Measurements from ENCODE around the gene ORC6.

Gene ORC6

DNA sequence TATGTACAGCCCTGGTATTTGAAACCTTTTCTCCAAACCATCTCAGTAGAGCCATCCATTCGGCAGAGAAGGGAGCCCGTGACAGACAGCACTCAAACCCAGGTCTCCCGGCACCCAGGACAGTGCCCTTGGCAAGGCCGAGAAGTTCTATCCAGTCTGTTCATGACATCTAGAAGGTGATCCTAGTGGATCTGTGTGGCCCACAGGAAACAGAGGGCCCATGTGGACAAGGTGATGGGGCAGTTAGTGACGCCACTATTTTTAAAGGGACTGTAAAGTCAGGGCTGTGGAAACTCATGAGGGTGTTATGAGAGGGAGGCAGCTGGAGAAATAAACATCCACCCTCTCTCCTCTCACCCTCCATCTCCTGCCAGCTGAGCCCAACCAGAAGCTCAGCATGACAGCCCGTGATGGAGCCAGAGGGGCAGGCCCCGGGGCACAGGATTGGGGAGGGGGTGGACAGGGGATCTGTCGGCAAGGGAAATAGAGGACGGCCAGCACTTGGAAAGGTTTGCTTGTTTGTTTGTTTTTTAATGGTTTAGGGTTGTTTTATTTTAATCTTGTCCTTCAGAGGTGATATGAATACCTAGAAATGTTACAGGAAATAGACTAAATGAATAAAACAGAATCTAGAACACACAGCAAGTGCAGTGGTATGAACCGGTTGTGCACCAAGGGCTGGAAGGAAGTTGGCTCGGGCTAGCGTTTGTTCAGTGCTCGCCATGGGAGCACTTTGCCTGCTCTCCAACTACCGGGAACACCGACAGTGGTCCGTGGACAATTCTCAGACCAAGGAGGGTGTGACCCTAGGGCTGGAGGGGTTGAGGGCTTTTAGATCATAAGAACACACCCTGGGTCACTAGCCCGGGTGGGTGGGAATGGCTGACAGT lies 41.6 kb downstream of the ORC6 start:
- H3K4me3 ChIP-seq (ENCODE audit: low read depth, low read length), result no peak overlapping the region

DNA sequence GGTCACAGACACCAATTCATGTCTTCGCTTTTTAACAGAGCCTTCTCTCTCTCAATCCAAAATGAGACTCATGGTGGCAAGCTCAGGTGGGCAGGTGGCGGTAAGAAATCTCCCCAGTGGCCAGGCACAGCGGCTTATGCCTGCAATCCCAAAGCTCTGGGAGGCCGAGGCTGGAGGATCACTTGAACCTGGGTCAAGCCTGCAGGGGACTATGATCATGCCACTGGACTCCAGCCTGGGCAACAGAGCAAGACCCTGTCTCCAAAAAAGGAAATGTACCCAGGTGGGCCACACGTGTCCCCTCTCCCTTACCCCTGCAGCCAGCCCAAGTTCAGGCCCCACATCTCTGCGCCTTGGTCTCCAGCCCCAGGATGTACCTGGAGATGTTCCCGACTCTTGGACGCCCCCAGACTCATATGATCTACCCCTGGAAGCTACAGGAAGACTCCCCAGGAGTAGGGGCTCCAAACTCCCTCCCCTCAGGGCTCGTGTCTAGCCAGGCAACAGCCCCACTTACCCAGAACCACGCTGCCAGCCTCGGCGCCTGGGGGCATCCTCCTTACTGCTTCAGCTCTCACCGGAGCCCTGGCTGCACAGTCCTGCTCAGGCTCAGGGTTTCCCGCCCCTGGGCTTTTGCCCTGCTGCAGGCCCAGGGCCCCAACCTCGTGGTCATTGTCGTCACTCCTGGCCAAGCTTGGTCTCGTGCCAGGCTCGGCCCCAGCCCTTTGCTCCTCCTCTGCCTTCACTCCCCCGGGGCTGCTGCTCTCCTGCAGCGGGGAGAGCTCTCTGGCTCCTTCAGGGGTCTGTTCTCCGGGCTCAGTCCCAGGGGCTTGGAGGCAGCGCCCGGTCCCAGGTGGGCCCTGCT lies 42.5 kb downstream of the ORC6 start:
- H3K4me3 ChIP-seq (ENCODE audit: low read depth, low read length), result no peak overlapping the region

DNA sequence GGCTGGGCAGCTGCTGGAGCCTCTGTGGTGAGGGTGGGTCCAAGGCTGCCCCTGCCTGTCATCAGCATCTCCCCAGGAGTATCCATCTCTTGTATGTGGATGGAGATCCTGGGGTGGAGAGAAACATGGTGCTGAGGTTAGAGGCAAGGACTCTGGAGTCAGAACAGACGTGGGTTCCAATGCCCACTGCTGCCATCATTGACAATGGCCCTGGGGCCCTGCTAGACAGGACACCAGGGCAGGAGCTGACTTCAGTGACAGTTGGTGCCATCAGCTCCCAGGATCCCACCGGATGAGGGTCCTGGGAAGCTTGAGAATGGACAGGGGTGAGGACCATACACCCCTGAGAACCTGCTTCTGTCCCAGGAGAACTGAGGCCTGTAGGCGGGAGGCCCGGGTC lies 43.1 kb downstream of the ORC6 start:
- H3K4me3 ChIP-seq (ENCODE audit: low read depth, low read length), result no peak overlapping the region

GRCh38 chr16:46733319-46733830 lies 43.9 kb downstream of the ORC6 start:
- no peak overlapping the region for H3K4me3 ChIP-seq (ENCODE audit: low read depth, low read length)

DNA sequence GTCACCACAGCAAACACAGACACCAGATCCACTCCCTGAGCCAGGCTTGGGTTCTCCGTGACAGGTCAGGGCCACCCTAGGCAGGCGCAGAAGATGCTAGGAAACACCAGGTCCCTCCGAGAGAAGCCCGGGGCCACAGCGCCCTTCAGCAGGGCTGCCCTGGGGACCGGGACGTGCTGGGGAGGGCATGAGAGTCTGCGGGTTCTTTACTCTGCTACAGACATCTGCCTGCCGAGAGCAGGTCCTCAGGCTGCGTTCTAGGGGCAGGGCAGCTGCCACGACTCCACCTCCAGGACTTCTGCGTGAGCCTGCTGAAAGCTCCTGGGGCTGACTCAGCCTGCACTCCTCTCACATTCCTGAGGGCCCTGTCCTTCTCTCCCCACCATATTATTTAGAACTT lies 47.2 kb downstream of the ORC6 start:
- H3K4me3 ChIP-seq (ENCODE audit: low read depth, low read length), result no peak overlapping the region

- no peak overlapping the region for H3K4me3 ChIP-seq (ENCODE audit: low read depth, low read length)
Observed at GRCh38 chr16:46737621-46738214, 48.3 kb downstream of the ORC6 start.

DNA sequence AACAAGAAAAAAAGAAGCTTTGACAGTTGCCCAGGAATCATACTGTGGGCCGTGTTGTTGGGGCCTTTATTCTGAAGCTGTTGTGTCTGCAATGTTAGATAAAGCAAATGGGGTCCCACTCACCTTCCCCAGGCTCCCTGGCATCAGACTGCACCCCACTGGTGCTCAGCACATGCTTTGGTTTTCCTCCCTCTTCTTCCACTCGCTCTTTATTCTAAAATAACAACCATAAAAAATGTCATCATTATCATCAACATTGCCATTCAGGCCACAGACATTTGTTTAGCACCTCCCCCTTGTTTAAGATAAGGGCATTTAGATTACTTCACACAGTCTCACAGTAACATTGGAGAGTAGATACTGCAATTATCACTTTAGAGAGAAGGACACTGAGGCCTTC lies 50.5 kb downstream of the ORC6 start:
- H3K4me3 ChIP-seq (ENCODE audit: low read depth, low read length), result no peak overlapping the region

- H3K4me3 ChIP-seq (ENCODE audit: low read depth, low read length), result no peak overlapping the region
Observed at GRCh38 chr16:46743232-46743719, 53.8 kb downstream of the ORC6 start.

- no peak overlapping the region for H3K4me3 ChIP-seq (ENCODE audit: low read depth, low read length)
Observed at GRCh38 chr16:46745617-46746016, 56.2 kb downstream of the ORC6 start.

GRCh38 chr16:46746821-46747776 lies 57.6 kb downstream of the ORC6 start:
- H3K4me3 ChIP-seq (ENCODE audit: low read depth, low read length), result no peak overlapping the region
